ENCODE results near the gene MTRFR.

DNA sequence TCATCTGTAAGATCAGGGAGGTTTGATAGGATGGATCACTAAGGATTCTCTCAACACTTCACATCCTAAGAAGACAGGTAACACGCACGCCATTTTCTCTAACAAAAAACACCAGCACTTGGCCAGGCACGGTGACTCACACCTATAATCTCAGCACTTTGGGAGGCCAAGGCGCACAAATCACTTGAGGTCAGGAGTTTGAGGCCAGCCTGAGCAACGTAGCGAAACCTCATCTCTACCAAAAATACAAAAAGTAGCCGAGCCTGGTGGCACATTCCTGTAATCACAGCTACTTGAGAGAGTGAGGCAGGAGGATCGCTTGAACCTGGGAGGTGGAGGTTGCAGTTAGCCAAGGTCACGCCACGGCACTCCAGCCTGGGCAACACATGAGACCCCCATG, 48.9 kb downstream of the MTRFR start:
- TF ChIP-seq, protein P1, sequence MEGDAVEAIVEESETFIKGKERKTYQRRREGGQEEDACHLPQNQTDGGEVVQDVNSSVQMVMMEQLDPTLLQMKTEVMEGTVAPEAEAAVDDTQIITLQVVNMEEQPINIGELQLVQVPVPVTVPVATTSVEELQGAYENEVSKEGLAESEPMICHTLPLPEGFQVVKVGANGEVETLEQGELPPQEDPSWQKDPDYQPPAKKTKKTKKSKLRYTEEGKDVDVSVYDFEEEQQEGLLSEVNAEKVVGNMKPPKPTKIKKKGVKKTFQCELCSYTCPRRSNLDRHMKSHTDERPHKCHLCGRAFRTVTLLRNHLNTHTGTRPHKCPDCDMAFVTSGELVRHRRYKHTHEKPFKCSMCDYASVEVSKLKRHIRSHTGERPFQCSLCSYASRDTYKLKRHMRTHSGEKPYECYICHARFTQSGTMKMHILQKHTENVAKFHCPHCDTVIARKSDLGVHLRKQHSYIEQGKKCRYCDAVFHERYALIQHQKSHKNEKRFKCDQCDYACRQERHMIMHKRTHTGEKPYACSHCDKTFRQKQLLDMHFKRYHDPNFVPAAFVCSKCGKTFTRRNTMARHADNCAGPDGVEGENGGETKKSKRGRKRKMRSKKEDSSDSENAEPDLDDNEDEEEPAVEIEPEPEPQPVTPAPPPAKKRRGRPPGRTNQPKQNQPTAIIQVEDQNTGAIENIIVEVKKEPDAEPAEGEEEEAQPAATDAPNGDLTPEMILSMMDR (IDR thresholded peaks at IDR 0.05; ENCODE audit: low read length): no peak
- TF ChIP-seq EZH2 (optimal IDR thresholded peaks at IDR 0.05; ENCODE audit: low read depth, low read length) (no peak), EZH2phosphoT487 (IDR thresholded peaks at IDR 0.05; ENCODE audit: low read length) (no peak)
